IMR-90 (cell line): Measurements from ENCODE around the gene PHLPP2. TPM values are rescaled to one million over a fixed set of nuclear protein-coding genes. Genes with fewer than 3 reads are reported as not detected.

ENCODE experiments used
- ATAC-seq: fragments of 200-7000 bp; cut with Tn5 transposase; 2 replicates; pipeline ENCODE4 v1.9.1; 2020; ENCODE audit warnings: low read depth, mild to moderate bottlenecking, moderate library complexity
- BruUV-seq: library from RNA; stranded (reverse); fragments of 400-500 nt; replicated peaks from 2 replicates; lab custom pipeline; 2021; lab: Mats Ljungman, UMichigan
- CTCF ChIA-PET: fragments of 300-600 bp; formaldehyde crosslinking; extraction: SDS; loops from one replicate; lab custom pipeline; 2021; ENCODE audit warnings: antibody characterized with exemption; lab: Yijun Ruan, JAX
- POLR2A ChIA-PET: fragments of 300-600 bp; sonication (Branson Sonifier 250); formaldehyde crosslinking; loops from one replicate; lab custom pipeline; 2022; ENCODE audit warnings: antibody characterized with exemption; ENCODE audit not compliant: unreplicated experiment; lab: Charles Lee
- DNase-seq: peaks from one replicate; pipeline ENCODE4 v3.0.0; 2013
- H2AFZ ChIP-seq: replicated peaks from 2 replicates; pipeline ENCODE3; 2013; ENCODE audit warnings: low read length, mild to moderate bottlenecking; ENCODE audit not compliant: poor library complexity
- H2AK5ac ChIP-seq: 2 replicates; pipeline ENCODE4 v1.6.1; 2013; ENCODE audit warnings: low read depth, low read length, inconsistent platforms
- H2AK9ac ChIP-seq: replicated peaks from 2 replicates; pipeline ENCODE3; 2013; ENCODE audit warnings: mild to moderate bottlenecking, low read depth, low read length, moderate library complexity; ENCODE audit not compliant: poor library complexity
- H2BK120ac ChIP-seq: 2 replicates; pipeline ENCODE4 v1.6.1; 2013; ENCODE audit warnings: low read depth, low read length, inconsistent platforms
- H2BK15ac ChIP-seq: 3 replicates; pipeline ENCODE4 v1.6.1; 2013; ENCODE audit warnings: low read depth, low read length, inconsistent platforms
- H2BK20ac ChIP-seq: 2 replicates; pipeline ENCODE4 v1.6.1; 2013; ENCODE audit warnings: low read depth, mild to moderate bottlenecking, inconsistent platforms, low read length, moderate library complexity
- H2BK5ac ChIP-seq: 2 replicates; pipeline ENCODE4 v1.6.1; 2013; ENCODE audit warnings: mild to moderate bottlenecking, low read depth, low read length, inconsistent platforms; ENCODE audit not compliant: poor library complexity, severe bottlenecking
- H3K14ac ChIP-seq: replicated peaks from 2 replicates; pipeline ENCODE4 v1.6.1; 2013; ENCODE audit warnings: low read depth, low read length, inconsistent platforms
- H3K18ac ChIP-seq: 2 replicates; pipeline ENCODE4 v1.6.1; 2013; ENCODE audit warnings: low read depth, low read length, control low read depth
- H3K23ac ChIP-seq: 2 replicates; pipeline ENCODE4 v1.6.1; 2013; ENCODE audit warnings: low read depth, low read length, inconsistent platforms
- H3K27ac ChIP-seq: 2 replicates; pipeline ENCODE4 v1.5.1; 2013; ENCODE audit warnings: mild to moderate bottlenecking, control low read depth, low read length; ENCODE audit not compliant: insufficient read depth
- H3K27me3 ChIP-seq: 2 replicates; pipeline ENCODE4 v1.6.1; 2013; ENCODE audit warnings: low read length; ENCODE audit not compliant: control insufficient read depth, insufficient read depth
- H3K36me3 ChIP-seq: 2 replicates; pipeline ENCODE4 v1.6.1; 2013; ENCODE audit warnings: low read length, mixed read lengths; ENCODE audit not compliant: control insufficient read depth, insufficient read depth
- H3K4ac ChIP-seq: 2 replicates; pipeline ENCODE4 v1.6.1; 2013; ENCODE audit warnings: low read depth, low read length, inconsistent platforms
- H3K4me1 ChIP-seq: 2 replicates; pipeline ENCODE4 v1.6.1; 2013; ENCODE audit warnings: low read length, mixed read lengths; ENCODE audit not compliant: control insufficient read depth, insufficient read depth
- H3K4me2 ChIP-seq: 2 replicates; pipeline ENCODE4 v1.6.1; 2013; ENCODE audit warnings: low read depth, mild to moderate bottlenecking, control low read depth, low read length, moderate library complexity
- H3K4me3 ChIP-seq: 2 replicates; pipeline ENCODE4 v1.5.1; 2013; ENCODE audit warnings: low read depth, mild to moderate bottlenecking, control low read depth, low read length, moderate library complexity; ENCODE audit not compliant: insufficient read depth
- H3K56ac ChIP-seq: 2 replicates; pipeline ENCODE4 v1.6.1; 2013; ENCODE audit warnings: low read length, inconsistent platforms; ENCODE audit not compliant: insufficient read depth; ENCODE audit errors: extremely low read depth
- H3K79me1 ChIP-seq, 2 experiments: 2 replicates each; pipeline ENCODE4 v1.6.1; 2013; ENCODE audit warnings: low read length in 2 of 2, inconsistent platforms in 1 of 2, low read depth in 1 of 2
- H3K9ac ChIP-seq: 2 replicates; pipeline ENCODE4 v1.6.1; 2013; ENCODE audit warnings: low read depth, low read length, control low read depth
- H3K9me1 ChIP-seq: 2 replicates; pipeline ENCODE4 v1.6.1; 2013; ENCODE audit warnings: low read length, inconsistent platforms; ENCODE audit not compliant: insufficient read depth
- H3K9me3 ChIP-seq: 2 replicates; pipeline ENCODE4 v1.6.1; 2013; ENCODE audit warnings: low read length; ENCODE audit not compliant: control insufficient read depth, insufficient read depth
- H4K20me1 ChIP-seq: 2 replicates; pipeline ENCODE4 v1.6.1; 2013; ENCODE audit warnings: low read length, inconsistent platforms; ENCODE audit not compliant: insufficient read depth
- H4K5ac ChIP-seq: 2 replicates; pipeline ENCODE4 v1.6.1; 2013; ENCODE audit warnings: mild to moderate bottlenecking, low read depth, low read length, control low read depth
- H4K8ac ChIP-seq, 2 experiments: 2 replicates each; pipeline ENCODE4 v1.6.1; 2013; ENCODE audit warnings: low read depth in 2 of 2, low read length in 2 of 2, control low read depth in 1 of 2, inconsistent platforms in 1 of 2
- H4K91ac ChIP-seq: 2 replicates; pipeline ENCODE4 v1.6.1; 2013; ENCODE audit warnings: low read depth, low read length, inconsistent platforms; ENCODE audit not compliant: insufficient read depth
- BHLHE40 ChIP-seq: fragments of 150-350 bp; IDR thresholded peaks from 2 replicates; pipeline ENCODE4 v1.6.1; 2016; ENCODE audit warnings: mild to moderate bottlenecking, low read depth, low read length
- CEBPB ChIP-seq: IDR thresholded peaks from 2 replicates; pipeline ENCODE4 v1.6.1; 2012; ENCODE audit warnings: low read depth, low read length, improper control_type of control experiment
- CHD1 ChIP-seq: IDR thresholded peaks from 2 replicates; pipeline ENCODE4 v1.6.1; 2012; ENCODE audit warnings: low read depth, low read length, improper control_type of control experiment
- CTCF ChIP-seq: conservative IDR thresholded peaks from 2 replicates; pipeline ENCODE4 v1.5.1; 2012; ENCODE audit warnings: mild to moderate bottlenecking, low read depth, low read length, improper control_type of control experiment
- ELK1 ChIP-seq: fragments of 150-350 bp; IDR thresholded peaks from 2 replicates; pipeline ENCODE4 v1.6.1; 2016; ENCODE audit warnings: low read depth, mild to moderate bottlenecking, low read length, moderate library complexity, borderline replicate concordance
- FOS ChIP-seq: fragments of 150-350 bp; IDR thresholded peaks from 2 replicates; pipeline ENCODE4 v1.6.1; 2016; ENCODE audit warnings: low read depth, low read length
- MAFK ChIP-seq: IDR thresholded peaks from 2 replicates; pipeline ENCODE4 v1.6.1; 2012; ENCODE audit warnings: low read depth, low read length, improper control_type of control experiment
- MAZ ChIP-seq: IDR thresholded peaks from 2 replicates; pipeline ENCODE4 v1.6.1; 2012; ENCODE audit warnings: low read depth, mild to moderate bottlenecking, low read length, improper control_type of control experiment, moderate library complexity, borderline replicate concordance
- MXI1 ChIP-seq: IDR thresholded peaks from 2 replicates; pipeline ENCODE4 v1.6.1; 2012; ENCODE audit warnings: low read depth, mild to moderate bottlenecking, low read length, moderate library complexity, borderline replicate concordance
- NFE2L2 ChIP-seq: fragments of 150-350 bp; IDR thresholded peaks from 2 replicates; pipeline ENCODE4 v1.6.1; 2016; ENCODE audit warnings: low read depth, mild to moderate bottlenecking, low read length
- POLR2A ChIP-seq: IDR thresholded peaks from 2 replicates; pipeline ENCODE4 v1.6.1; 2012; ENCODE audit warnings: mild to moderate bottlenecking, low read depth, low read length
- RAD21 ChIP-seq: IDR thresholded peaks from 2 replicates; pipeline ENCODE4 v1.6.1; 2012; ENCODE audit warnings: low read length, improper control_type of control experiment
- RCOR1 ChIP-seq: IDR thresholded peaks from 2 replicates; pipeline ENCODE4 v1.6.1; 2012; ENCODE audit warnings: mild to moderate bottlenecking, low read length, improper control_type of control experiment; ENCODE audit not compliant: insufficient replicate concordance
- RFX5 ChIP-seq: IDR thresholded peaks from 2 replicates; pipeline ENCODE4 v1.8.0; 2012; ENCODE audit warnings: low read depth, mild to moderate bottlenecking, low read length, moderate library complexity
- SMC3 ChIP-seq: fragments of 150-350 bp; IDR thresholded peaks from 2 replicates; pipeline ENCODE4 v1.6.1; 2016; ENCODE audit warnings: low read depth, mild to moderate bottlenecking, antibody characterized with exemption, low read length, moderate library complexity
- dilution Hi-C: fragments of 300-500 bp; cut with HindIII; formaldehyde crosslinking; loops from one replicate; pipeline ENCODE4 v1.14.3; 2018; ENCODE audit warnings: low sequenced_read_pairs; ENCODE audit not compliant: unreplicated experiment
- in situ Hi-C: fragments of 300-500 bp; cut with MboI; formaldehyde crosslinking; loops from 3 replicates; pipeline ENCODE4 v1.14.3; 2019; ENCODE audit warnings: low sequenced_read_pairs, inconsistent platforms, mixed read lengths
- intact Hi-C: fragments of 100-400 bp; cut with micrococcal nuclease; formaldehyde crosslinking; loops from 2 replicates; pipeline ENCODE4 v1.10.0; 2022
- polyA plus RNA-seq, 3 experiments: library from polyadenylated mRNA; depleted of rRNA; stranded (reverse); fragments of >200 nt; gene quantifications; 2 replicates each; pipeline ENCODE4 v1.2.3, GENCODE V29; 2012; ENCODE audit warnings: low replicate concordance in 1 of 3
- total RNA-seq: library from RNA; depleted of rRNA; stranded (reverse); fragments of >200 nt; gene quantifications from 2 replicates; pipeline ENCODE4 v1.2.3, GENCODE V29; 2012
- TF ChIP-seq, protein P1 (sequence below): fragments of 150-350 bp; IDR thresholded peaks from 2 replicates; pipeline ENCODE4 v1.6.1; 2017; ENCODE audit warnings: mild to moderate bottlenecking, antibody characterized with exemption, low read length, low read depth

The PHLPP2 gene
- total and polyA plus RNA-seq, 2 of the 4 experiments (the other 2 are of a cell fraction), result 6.8 to 10.2 TPM

- Histone ChIP-seq H3K14ac (no peak overlapping the region), H2BK5ac (no peak overlapping the region), H3K9me3 (no peaks in the 10 kb centered on the region), H3K4ac (no peak overlapping the region), H3K4me2 (no peak overlapping the region), H3K23ac (no peak overlapping the region), H2AFZ (no peak overlapping the region), H4K91ac (no peak overlapping the region), H2BK120ac (no peak overlapping the region), H4K5ac (no peak overlapping the region), H2AK5ac (no peak overlapping the region), H4K8ac (no peak overlapping the region), H3K4me3 (no peak overlapping the region), H3K4me1 (no peaks in the 10 kb centered on the region; the same call in 1 of the 2 replicates), H3K27ac (no peak overlapping the region), H3K56ac (no peak overlapping the region), H4K20me1 (no peaks in the 10 kb centered on the region; the same call in 1 of the 2 replicates), H3K36me3 (peaks cover 24% of the 10 kb centered on the region), H3K79me1 (peaks cover 16 to 23% of the 10 kb centered on the region in 2 experiments), H3K9me1 (no peaks in the 10 kb centered on the region), H3K18ac (no peak overlapping the region), H2BK15ac (no peak overlapping the region), H3K27me3 (no peaks in the 10 kb centered on the region), H3K9ac (no peak overlapping the region), H2AK9ac (no peak overlapping the region), H2BK20ac (no peak overlapping the region)
- no TSS peak for BruUV-seq
- no peak for TF ChIP-seq MAZ
- no peak for TF ChIP-seq CEBPB
- TF ChIP-seq RAD21, result no peak
- TF ChIP-seq RFX5, result no peak
- no peak for TF ChIP-seq CTCF
- no peak for TF ChIP-seq ELK1
- no peak for TF ChIP-seq NFE2L2
- TF ChIP-seq, protein P1, sequence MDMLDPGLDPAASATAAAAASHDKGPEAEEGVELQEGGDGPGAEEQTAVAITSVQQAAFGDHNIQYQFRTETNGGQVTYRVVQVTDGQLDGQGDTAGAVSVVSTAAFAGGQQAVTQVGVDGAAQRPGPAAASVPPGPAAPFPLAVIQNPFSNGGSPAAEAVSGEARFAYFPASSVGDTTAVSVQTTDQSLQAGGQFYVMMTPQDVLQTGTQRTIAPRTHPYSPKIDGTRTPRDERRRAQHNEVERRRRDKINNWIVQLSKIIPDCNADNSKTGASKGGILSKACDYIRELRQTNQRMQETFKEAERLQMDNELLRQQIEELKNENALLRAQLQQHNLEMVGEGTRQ, result no peak
- TF ChIP-seq POLR2A, result no peak
- TF ChIP-seq CHD1, result no peak
- TF ChIP-seq RCOR1, result no peak
- no peak for TF ChIP-seq MXI1
- TF ChIP-seq MAFK, result no peak
- no peak for TF ChIP-seq BHLHE40
- no peak for TF ChIP-seq FOS
- no peak for TF ChIP-seq SMC3
- no peak for ATAC-seq
- ChIA-PET POLR2A (no interaction called here), CTCF (no interaction called here)
- intact Hi-C loops (loop anchor here (5.0 kb wide), 1 partner anchor 111 kb away; the partner anchor contains the start of gene ZNF821), dilution Hi-C loops (no loop called here), in situ Hi-C loops (no loop called here)
- DNase-seq, result no peak
Measured at GRCh38 chr16:71771571-71771970, 47.1 kb upstream of the PHLPP2 start.
